GM12878 (cell line): ENCODE results near the gene KIRREL3. TPM values are rescaled to one million over a fixed set of nuclear protein-coding genes. Genes with fewer than 3 reads are reported as not detected.

Experiments used
- ATAC-seq: fragments of 200-7000 bp; cut with Tn5 transposase; 3 replicates; pipeline ENCODE4 v1.9.1; 2020; ENCODE audit warnings: mild to moderate bottlenecking, moderate library complexity
- BruUV-seq: library from RNA; stranded (reverse); fragments of 400-500 nt; replicated peaks from 2 replicates; lab custom pipeline; 2021; lab: Mats Ljungman, UMichigan
- CTCF ChIA-PET: fragments of 300-600 bp; sonication (Branson Sonifier 250); formaldehyde crosslinking; extraction: SDS; loops from one replicate; lab custom pipeline; 2021; ENCODE audit warnings: inconsistent platforms; lab: Yijun Ruan, JAX
- POLR2A ChIA-PET: fragments of 350-600 bp; formaldehyde crosslinking; extraction: SDS; loops from one replicate; lab custom pipeline; 2021; ENCODE audit warnings: inconsistent platforms; lab: Charles Lee
- RAD21 ChIA-PET: fragments of 300-600 bp; sonication (Branson Sonifier 250); formaldehyde crosslinking; loops from one replicate; lab custom pipeline; 2023; ENCODE audit warnings: antibody characterized with exemption; ENCODE audit not compliant: unreplicated experiment; lab: Charles Lee
- SMC1A ChIA-PET: fragments of 300-600 bp; sonication (Branson Sonifier 250); formaldehyde crosslinking; loops from one replicate; lab custom pipeline; 2023; ENCODE audit not compliant: unreplicated experiment, uncharacterized antibody; lab: Charles Lee
- DNase-seq: peaks from one replicate; pipeline ENCODE4 v3.0.0-alpha.2; 2011; ENCODE audit warnings: low read depth, low spot score
- FAIRE-seq: peaks from 3 replicates; lab custom pipeline; 2011; peaks lifted over from hg19 to GRCh38; lab: Jason Lieb, UNC
- H2AFZ ChIP-seq: 2 replicates; pipeline ENCODE4 v1.6.0; 2011; ENCODE audit warnings: low read depth, low read length, control low read depth; ENCODE audit not compliant: control insufficient read depth
- H3K27ac ChIP-seq: 2 replicates; pipeline ENCODE4 v1.5.1; 2011; ENCODE audit warnings: control low read depth; ENCODE audit not compliant: control insufficient read depth, insufficient read depth
- H3K27me3 ChIP-seq, 2 experiments: replicated peaks in 1 of 2; 2 replicates each; pipeline versions ENCODE4 v1.6.0 to v1.6.1; 2011; ENCODE audit warnings: low read length in 1 of 2; ENCODE audit not compliant: control insufficient read depth in 2 of 2, insufficient read depth in 2 of 2
- H3K36me3 ChIP-seq, 2 experiments: 2 replicates each; pipeline ENCODE4 v1.5.1; 2011; ENCODE audit warnings: low read length in 1 of 2; ENCODE audit not compliant: control insufficient read depth in 2 of 2, insufficient read depth in 2 of 2
- H3K4me1 ChIP-seq: 2 replicates; pipeline ENCODE4 v1.6.1; 2011; ENCODE audit warnings: mild to moderate bottlenecking, low read length, moderate library complexity, mixed read lengths; ENCODE audit not compliant: control insufficient read depth, insufficient read depth
- H3K4me2 ChIP-seq: 2 replicates; pipeline ENCODE4 v1.6.0; 2011; ENCODE audit warnings: control low read depth; ENCODE audit not compliant: control insufficient read depth, insufficient read depth
- H3K4me3 ChIP-seq: fragments of 200-600 bp; sonication (generic); 2 replicates; pipeline ENCODE4 v1.5.1; 2016
- H3K79me2 ChIP-seq: 2 replicates; pipeline ENCODE4 v1.6.0; 2011; ENCODE audit warnings: low read length; ENCODE audit not compliant: control insufficient read depth, insufficient read depth
- H3K9ac ChIP-seq: 2 replicates; pipeline ENCODE4 v1.8.0; 2011; ENCODE audit warnings: low read length, control low read depth, mixed read lengths; ENCODE audit not compliant: control insufficient read depth, insufficient read depth
- H3K9me3 ChIP-seq: replicated peaks from 3 replicates; pipeline ENCODE4 v1.5.1; 2011; ENCODE audit warnings: mild to moderate bottlenecking, low read length; ENCODE audit not compliant: control insufficient read depth, insufficient read depth
- H4K20me1 ChIP-seq: 2 replicates; pipeline ENCODE4 v1.6.0; 2011; ENCODE audit not compliant: control insufficient read depth, insufficient read depth
- BRCA1 ChIP-seq: IDR thresholded peaks from 2 replicates; pipeline ENCODE4 v1.6.1; 2011; ENCODE audit warnings: low read depth, low read length, improper control_type of control experiment
- CBFB ChIP-seq: IDR thresholded peaks from 2 replicates; pipeline ENCODE4 v1.6.1; 2016; ENCODE audit warnings: antibody characterized with exemption, low read depth
- CTCF ChIP-seq, 3 experiments: IDR thresholded peaks in 2 of 3; conservative IDR thresholded peaks in 1 of 3; 2 replicates each; pipeline ENCODE4 v1.5.1; 2011; ENCODE audit warnings: low read depth in 3 of 3, low read length in 3 of 3, mild to moderate bottlenecking in 3 of 3, control low read depth in 2 of 3, moderate library complexity in 2 of 3, inconsistent platforms in 1 of 3, mixed read lengths in 1 of 3; ENCODE audit not compliant: control insufficient read depth in 2 of 3, insufficient read depth in 1 of 3; ENCODE audit errors: extremely low read depth in 1 of 3
- GABPA ChIP-seq: IDR thresholded peaks from 2 replicates; pipeline ENCODE4 v1.6.1; 2014; ENCODE audit warnings: antibody characterized with exemption, low read depth, mild to moderate bottlenecking, inconsistent platforms
- IKZF2 ChIP-seq, 2 experiments: fragments of 450-650 bp; IDR thresholded peaks; 2 replicates each; pipeline ENCODE4 v1.6.1; 2017; ENCODE audit warnings: mild to moderate bottlenecking in 2 of 2, moderate library complexity in 2 of 2
- KAT2A ChIP-seq: conservative IDR thresholded peaks from 2 replicates; pipeline ENCODE4 v1.6.1; 2011; ENCODE audit warnings: low read depth, low read length; ENCODE audit not compliant: control insufficient read depth
- KDM1A ChIP-seq: fragments of 200-600 bp; sonication (generic); IDR thresholded peaks from 2 replicates; pipeline ENCODE4 v1.6.1; 2016; ENCODE audit warnings: borderline replicate concordance
- RAD21 ChIP-seq: IDR thresholded peaks from 2 replicates; pipeline ENCODE4 v1.6.1; 2011; ENCODE audit warnings: mild to moderate bottlenecking, low read depth, low read length, moderate library complexity; ENCODE audit not compliant: insufficient read depth
- RAD51 ChIP-seq: fragments of 450-650 bp; IDR thresholded peaks from 2 replicates; pipeline ENCODE4 v1.6.1; 2016; ENCODE audit warnings: moderate library complexity, mild to moderate bottlenecking, inconsistent platforms
- TCF12 ChIP-seq: IDR thresholded peaks from 2 replicates; pipeline ENCODE4 v1.6.1; 2011; ENCODE audit warnings: low read depth, mild to moderate bottlenecking, low read length
- ZBED1 ChIP-seq: IDR thresholded peaks from 2 replicates; pipeline ENCODE4 v1.6.1; 2016; ENCODE audit warnings: borderline replicate concordance
- ZBTB11 ChIP-seq: fragments of 450-650 bp; formaldehyde crosslinking; IDR thresholded peaks from 2 replicates; pipeline ENCODE4 v1.5.0; 2022; ENCODE audit warnings: mild to moderate bottlenecking, missing genetic modification characterization
- ZSCAN29 ChIP-seq: fragments of 450-650 bp; IDR thresholded peaks from 2 replicates; pipeline ENCODE4 v1.6.1; 2017; ENCODE audit warnings: mild to moderate bottlenecking, moderate library complexity
- WGBS: methylation state at CpG from one replicate; pipeline ENCODE4 v1.1.6; 2016; ENCODE audit warnings: low lambda C conversion rate; ENCODE audit not compliant: insufficient replicate concordance, insufficient coverage; ENCODE audit errors: missing lambda C conversion rate; 5-methylcytosine and 5-hydroxymethylcytosine counted together
- in situ Hi-C: fragments of 300-500 bp; cut with MboI; formaldehyde crosslinking; loops from 9 replicates; pipeline ENCODE4 v1.14.3; 2018; ENCODE audit warnings: mixed read lengths
- intact Hi-C: fragments of 100-400 bp; cut with micrococcal nuclease; formaldehyde crosslinking; loops from one replicate; pipeline ENCODE4 v1.14.2; 2022; ENCODE audit not compliant: unreplicated experiment
- polyA plus RNA-seq, 11 experiments: library from polyadenylated mRNA; depleted of rRNA in 4 of 11; unstranded in 6 of 11; stranded (reverse) in 5 of 11; fragments of >200 nt; fragmentation: Nextera tagmentation in 4 of 11; fragmentation: Illumina TruSeq in 1 of 11; extraction: Ambion mirVana in 4 of 11; extraction: Trizol in 1 of 11; gene quantifications; 1 replicate in 1 of 11; 2 replicates in 10 of 11; pipeline versions ENCODE4 v1.2.1 to v1.2.3, GENCODE V29; 2011 to 2016; ENCODE audit warnings: inconsistent platforms in 2 of 11, missing spikeins in 2 of 11, low read depth in 1 of 11
- total RNA-seq, 4 experiments: library from RNA; depleted of rRNA in 3 of 4; stranded (reverse); fragments of >200 nt in 3 of 4; fragmentation: Illumina TruSeq in 1 of 4; extraction: Trizol in 1 of 4; gene quantifications; 2 replicates each; pipeline versions ENCODE4 v1.2.1 to v1.2.3, GENCODE V29; 2013 to 2021

The KIRREL3 gene
- total and polyA plus RNA-seq, 10 of the 15 experiments (the other 5 are each of a cell fraction or from before 2014, with no cell fraction given) = under 0.01 TPM; not detected in 9

GRCh38 chr11:126480410-126481302 is 519.9 kb downstream of the KIRREL3 start:
- DNase-seq (peak; percentile 51), FAIRE-seq (peak; percentile 80), ATAC-seq (peak; percentile 78)
- Histone ChIP-seq H2AFZ (peak overlapping the region; percentile 95), H3K27me3 (no peaks in the 10 kb centered on the region; a peak in 1 of 4 replicates), H3K27ac (no peak overlapping the region), H3K4me3 (peak overlapping the region; percentile 56; the same call in 1 of the 2 replicates), H3K36me3 (no peaks in the 10 kb centered on the region), H3K9me3 (no peaks in the 10 kb centered on the region), H3K4me2 (peak overlapping the region; percentile 81), H3K4me1 (peaks cover 25% of the 10 kb centered on the region), H4K20me1 (no peaks in the 10 kb centered on the region; the same call in 1 of the 2 replicates), H3K9ac (peak overlapping the region; percentile 18; the same call in 1 of the 2 replicates), H3K79me2 (no peaks in the 10 kb centered on the region)
- RAD21 ChIA-PET = interaction anchor here (0.6 to 2.6 kb wide), 19 partner anchors 12 to 211 kb away, joined by 3 to 36 read pairs (median 4); no protein-coding TSS in a partner anchor
- SMC1A ChIA-PET = interaction anchor here (0.7 to 7.1 kb wide), 24 partner anchors 9 to 595 kb away, joined by 3 to 79 read pairs (median 4); partner anchors contain the start of gene DCPS
- intact Hi-C loops (loop anchor here (1.0 kb wide), 2 partner anchors 39 to 170 kb away; no protein-coding TSS in a partner anchor), in situ Hi-C loops (no loop called here)
- BruUV-seq = no TSS peak
- CTCF ChIA-PET = interaction anchor here (0.5 to 8.2 kb wide), 64 partner anchors 9 to 1677 kb away, joined by 3 to 232 read pairs (median 4); partner anchors contain the start of genes DCPS, FOXRED1 and SRPRA
- POLR2A ChIA-PET = interaction anchor here (0.5 to 1.0 kb wide), 5 partner anchors 40 to 885 kb away, joined by 3 to 8 read pairs (median 3); no protein-coding TSS in a partner anchor
- 9% methylated on average over 19 of the region's 19 CpGs for WGBS
- no peak for TF ChIP-seq ZBTB11 (CRISPR knock-in tag)
- TF ChIP-seq RAD51 = no peak
- TF ChIP-seq CBFB = no peak; the same call in 1 of the 2 replicates
- TF ChIP-seq GABPA = 0 out of 2 replicates have a peak, but pooled peaks have one; percentile 36
- TF ChIP-seq BRCA1 = no peak
- no peak for TF ChIP-seq ZSCAN29
- TF ChIP-seq ZBED1 = no peak
- TF ChIP-seq KDM1A = no peak
- peak; percentile 65 for TF ChIP-seq RAD21
- TF ChIP-seq IKZF2 (IDR thresholded peaks at IDR 0.05) = peak in 1 of 2 experiments; percentile 55; a peak in 2 of 4 replicates
- peak; percentile 92 to 95 (median 95) for TF ChIP-seq CTCF (IDR thresholded peaks at IDR 0.05 in 2 of 3, conservative IDR thresholded peaks at IDR 0.05 in 1 of 3; ENCODE audit: control insufficient read depth in 2 of 3, extremely low read depth in 1 of 3, insufficient read depth in 1 of 3, low read depth in 3 of 3, low read length in 3 of 3)
- no peak for TF ChIP-seq KAT2A
- TF ChIP-seq TCF12 = no peak
